BE2C (cell line): ENCODE results near the gene PTPRN2.

Source experiments
- DNase-seq: peaks from one replicate; pipeline ENCODE4 v3.0.0-alpha.2; 2020
- H3K27me3 ChIP-seq: fragments of 250-450 bp; sonication (Bioruptor Pico); 2 replicates; pipeline ENCODE4 v1.5.1; 2020; ENCODE audit warnings: mild to moderate bottlenecking
- H3K36me3 ChIP-seq: fragments of 250-450 bp; sonication (Bioruptor Pico); 2 replicates; pipeline ENCODE4 v1.5.1; 2020; ENCODE audit warnings: mild to moderate bottlenecking
- H3K4me1 ChIP-seq: fragments of 250-450 bp; sonication (Bioruptor Pico); 2 replicates; pipeline ENCODE4 v1.5.1; 2020
- H3K4me3 ChIP-seq: 2 replicates; pipeline ENCODE4 v1.5.1; 2011; ENCODE audit warnings: low read depth, low read length
- H3K9me3 ChIP-seq: fragments of 250-450 bp; sonication (Bioruptor Pico); 2 replicates; pipeline ENCODE4 v1.5.1; 2020
- CTCF ChIP-seq: IDR thresholded peaks from 2 replicates; pipeline ENCODE4 v1.5.1; 2012; ENCODE audit warnings: mild to moderate bottlenecking, low read depth, low read length

The PTPRN2 gene

DNA sequence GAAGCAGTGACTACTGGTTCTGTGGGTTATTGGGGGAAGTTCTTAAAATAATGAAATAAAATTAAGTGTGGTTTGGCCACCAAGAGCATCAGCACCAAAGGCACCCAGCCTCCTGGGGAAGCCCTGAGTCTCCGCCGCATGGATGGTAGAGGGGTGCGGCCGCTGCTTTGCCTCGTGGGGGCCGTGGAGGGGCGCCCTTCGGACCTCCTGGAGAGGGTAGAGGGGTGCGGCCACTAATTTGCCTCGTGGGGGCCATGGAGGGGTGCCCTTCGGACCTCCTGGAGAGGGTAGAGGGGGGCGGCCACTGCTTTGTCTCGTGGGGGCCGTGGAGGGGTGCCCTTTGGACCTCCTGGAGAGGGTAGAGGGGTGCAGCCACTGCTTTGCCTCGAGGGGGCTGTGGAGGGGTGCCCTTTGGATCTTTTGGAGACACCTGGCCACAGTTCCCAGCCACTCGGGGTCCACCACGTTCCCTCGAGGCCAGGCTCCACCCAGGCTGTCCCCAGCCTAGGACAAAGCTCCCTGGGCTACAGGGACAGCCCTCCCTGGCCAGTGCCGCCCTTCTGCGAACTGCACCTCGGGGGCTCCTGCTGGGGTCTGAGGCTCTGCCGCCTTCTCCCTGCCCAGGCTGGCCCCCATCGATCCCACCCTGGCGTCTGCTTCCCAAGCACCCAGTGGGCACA, 535.1 kb downstream of the PTPRN2 start:
- H3K27me3 ChIP-seq = no peaks in the 10 kb centered on the region
- H3K36me3 ChIP-seq = no peaks in the 10 kb centered on the region
- TF ChIP-seq CTCF = no peak
- no peaks in the 10 kb centered on the region for H3K4me1 ChIP-seq
- no peak for DNase-seq
- no peaks in the 10 kb centered on the region; the same call in 1 of the 2 replicates for H3K9me3 ChIP-seq
- H3K4me3 ChIP-seq = no peak overlapping the region

GRCh38 chr7:158051776-158052175, 535.8 kb downstream of the PTPRN2 start:
- Histone ChIP-seq H3K4me3 (no peak overlapping the region), H3K36me3 (no peaks in the 10 kb centered on the region), H3K4me1 (no peaks in the 10 kb centered on the region), H3K9me3 (no peaks in the 10 kb centered on the region; the same call in 1 of the 2 replicates), H3K27me3 (no peaks in the 10 kb centered on the region)
- no peak for TF ChIP-seq CTCF
- no peak for DNase-seq

- H3K27me3 ChIP-seq = no peaks in the 10 kb centered on the region
- no peak for TF ChIP-seq CTCF
- H3K4me1 ChIP-seq = no peaks in the 10 kb centered on the region
These were observed 536.5 kb downstream of the PTPRN2 start for GRCh38 chr7:158050978-158051651.

DNA sequence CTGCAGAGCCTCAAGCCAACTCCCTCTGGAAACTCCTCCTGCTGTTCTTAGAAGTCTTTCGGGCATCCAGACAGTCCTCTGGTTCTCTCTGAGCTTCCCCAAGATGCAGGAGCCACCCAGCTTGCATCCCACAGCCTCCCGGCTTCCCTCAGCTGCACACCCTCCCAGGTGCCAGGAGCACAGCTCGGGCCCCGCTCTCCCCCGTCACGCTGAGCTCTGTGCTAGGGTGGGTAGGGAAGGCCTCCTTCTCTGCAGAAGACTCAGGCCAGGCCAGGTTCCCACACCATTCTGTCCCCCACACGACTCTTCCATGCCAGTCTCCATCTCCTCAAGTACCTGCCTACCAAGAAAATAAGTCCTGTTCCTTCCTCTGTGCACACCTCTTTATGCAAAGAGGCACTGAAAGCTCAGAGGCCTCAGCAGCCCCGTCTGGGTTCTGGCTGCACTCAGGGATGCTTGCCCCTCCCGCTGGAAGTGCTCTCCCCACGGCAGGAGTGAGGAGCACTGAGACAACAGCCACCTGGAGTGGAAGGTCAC, 537.1 kb downstream of the PTPRN2 start:
- Histone ChIP-seq H3K4me1 (no peaks in the 10 kb centered on the region), H3K36me3 (no peaks in the 10 kb centered on the region), H3K9me3 (no peaks in the 10 kb centered on the region; the same call in 1 of the 2 replicates), H3K4me3 (no peak overlapping the region), H3K27me3 (no peaks in the 10 kb centered on the region)
- no peak for DNase-seq
- no peak for TF ChIP-seq CTCF

More at GRCh38 chr7:158050978-158051651, 536.5 kb downstream of the PTPRN2 start:
- no peak overlapping the region for H3K4me3 ChIP-seq
- no peaks in the 10 kb centered on the region; the same call in 1 of the 2 replicates for H3K9me3 ChIP-seq
- DNase-seq = no peak
- no peaks in the 10 kb centered on the region for H3K36me3 ChIP-seq

DNA sequence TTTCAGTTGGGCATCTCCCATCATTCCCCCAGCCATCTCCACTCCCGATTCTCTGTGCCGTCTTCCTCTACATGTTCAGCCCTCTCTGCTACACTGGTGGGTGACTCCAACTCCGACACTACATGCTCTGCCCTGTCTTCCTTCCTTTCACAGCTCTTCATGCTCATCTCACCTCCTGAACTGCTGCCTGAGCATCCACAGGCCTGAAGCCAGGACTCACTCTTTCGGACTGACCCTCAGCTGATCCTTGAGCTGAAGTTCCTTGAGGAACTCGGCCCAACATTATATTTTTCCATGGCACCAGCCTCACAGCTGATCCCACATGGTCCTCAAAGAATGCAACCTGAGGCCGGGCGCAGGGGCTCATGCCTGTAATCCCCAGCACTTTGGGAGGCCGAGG, 538.4 kb downstream of the PTPRN2 start:
- Histone ChIP-seq H3K36me3 (no peaks in the 10 kb centered on the region), H3K4me1 (no peaks in the 10 kb centered on the region), H3K9me3 (no peaks in the 10 kb centered on the region; the same call in 1 of the 2 replicates), H3K27me3 (no peaks in the 10 kb centered on the region), H3K4me3 (no peak overlapping the region)
- DNase-seq = no peak
- TF ChIP-seq CTCF = no peak

- no peak for DNase-seq
- no peaks in the 10 kb centered on the region for H3K36me3 ChIP-seq
- H3K4me3 ChIP-seq = no peak overlapping the region
- H3K9me3 ChIP-seq = no peaks in the 10 kb centered on the region
- no peak for TF ChIP-seq CTCF
- no peaks in the 10 kb centered on the region for H3K4me1 ChIP-seq
- no peaks in the 10 kb centered on the region for H3K27me3 ChIP-seq
These were observed 539.1 kb downstream of the PTPRN2 start for GRCh38 chr7:158048569-158048968.
